HepG2 (cell line): Measurements from ENCODE around the gene RTKN2. TPM values are rescaled to one million over a fixed set of nuclear protein-coding genes. Genes with fewer than 3 reads are reported as not detected.
A peak's percentile ranks its signal among the peaks of the same experiment; 100 is the strongest.

Experiments
- CCDC6 ChIP-seq: sonication (generic); formaldehyde crosslinking; IDR thresholded peaks from 2 replicates; pipeline ENCODE4 v1.8.1; 2022; ENCODE audit warnings: mild to moderate bottlenecking, missing genetic modification reagents, moderate library complexity
- HOXA9 ChIP-seq: sonication (generic); formaldehyde crosslinking; IDR thresholded peaks from 2 replicates; pipeline ENCODE4 v1.8.1; 2022; ENCODE audit warnings: missing genetic modification reagents, mild to moderate bottlenecking, moderate library complexity, borderline replicate concordance
- KLF13 ChIP-seq: sonication (generic); formaldehyde crosslinking; IDR thresholded peaks from 2 replicates; pipeline ENCODE4 v1.4.0; 2020; ENCODE audit warnings: mild to moderate bottlenecking, missing genetic modification reagents
- MAF1 ChIP-seq: sonication (generic); formaldehyde crosslinking; IDR thresholded peaks from 2 replicates; pipeline ENCODE4 v1.5.0; 2020; ENCODE audit warnings: missing genetic modification reagents, borderline replicate concordance
- MZF1 ChIP-seq: sonication (generic); formaldehyde crosslinking; IDR thresholded peaks from 2 replicates; pipeline ENCODE4 v1.8.1; 2023; ENCODE audit warnings: mild to moderate bottlenecking, missing genetic modification reagents, borderline replicate concordance
- PPARG ChIP-seq: conservative IDR thresholded peaks from 2 replicates; pipeline ENCODE4 v1.6.1; 2016; ENCODE audit warnings: missing biosample characterization, missing genetic modification reagents
- SIX1 ChIP-seq: sonication (generic); formaldehyde crosslinking; IDR thresholded peaks from 2 replicates; pipeline ENCODE4 v1.4.0; 2020; ENCODE audit warnings: missing genetic modification reagents, borderline replicate concordance
- SNAPC2 ChIP-seq: sonication (generic); formaldehyde crosslinking; IDR thresholded peaks from 2 replicates; pipeline ENCODE4 v1.8.1; 2022; ENCODE audit warnings: mild to moderate bottlenecking, missing genetic modification reagents
- SUZ12 ChIP-seq: fragments of 150-350 bp; IDR thresholded peaks from 2 replicates; pipeline ENCODE4 v1.6.1; 2014; ENCODE audit warnings: low read depth, low read length
- TBX2 ChIP-seq: sonication (generic); formaldehyde crosslinking; IDR thresholded peaks from 2 replicates; pipeline ENCODE4 v1.5.0; 2020; ENCODE audit warnings: missing genetic modification reagents, mild to moderate bottlenecking, borderline replicate concordance
- TEAD3 ChIP-seq: optimal IDR thresholded peaks from 2 replicates; pipeline ENCODE3; 2016; ENCODE audit warnings: borderline replicate concordance
- TMF1 ChIP-seq: sonication (generic); formaldehyde crosslinking; IDR thresholded peaks from 2 replicates; pipeline ENCODE4 v1.8.1; 2022; ENCODE audit warnings: low read depth, missing genetic modification reagents
- ZC3H13 ChIP-seq: sonication (generic); formaldehyde crosslinking; IDR thresholded peaks from 2 replicates; pipeline ENCODE4 v1.8.1; 2023; ENCODE audit warnings: mild to moderate bottlenecking, missing genetic modification reagents, moderate library complexity
- ZNF17 ChIP-seq: sonication (generic); formaldehyde crosslinking; IDR thresholded peaks from 2 replicates; pipeline ENCODE4 v1.5.0; 2020; ENCODE audit warnings: mild to moderate bottlenecking, missing genetic modification reagents
- ZNF331 ChIP-seq: sonication (generic); formaldehyde crosslinking; IDR thresholded peaks from 2 replicates; pipeline ENCODE4 v1.4.0; 2020; ENCODE audit warnings: missing genetic modification reagents
- ZNF33A ChIP-seq: sonication (generic); formaldehyde crosslinking; IDR thresholded peaks from 2 replicates; pipeline ENCODE4 v1.5.1; 2020; ENCODE audit warnings: missing genetic modification reagents, mild to moderate bottlenecking, moderate library complexity, borderline replicate concordance
- ZNF772 ChIP-seq: sonication (generic); formaldehyde crosslinking; IDR thresholded peaks from 2 replicates; pipeline ENCODE4 v1.5.0; 2020; ENCODE audit warnings: mild to moderate bottlenecking, missing genetic modification reagents
- ZSCAN31 ChIP-seq: sonication (generic); formaldehyde crosslinking; IDR thresholded peaks from 2 replicates; pipeline ENCODE4 v1.5.0; 2020; ENCODE audit warnings: low read depth, mild to moderate bottlenecking, missing genetic modification reagents
- polyA plus RNA-seq, 8 experiments: library from polyadenylated mRNA; depleted of rRNA in 3 of 8; stranded (reverse) in 7 of 8; unstranded in 1 of 8; fragments of >200 nt; fragmentation: Illumina TruSeq in 4 of 8; extraction: Trizol in 4 of 8; gene quantifications; 2 replicates each; pipeline versions ENCODE4 v1.2.1 to v1.2.3, GENCODE V29; 2011 to 2016; ENCODE audit warnings: low read depth in 4 of 8, missing spikeins in 1 of 8, mixed read lengths in 1 of 8; ENCODE audit not compliant: insufficient read depth in 1 of 8
- total RNA-seq, 5 experiments: library from RNA; depleted of rRNA; stranded (reverse); fragments of >200 nt; fragmentation: Illumina TruSeq; extraction: Trizol; gene quantifications; 2 replicates each; pipeline ENCODE4 v1.2.3, GENCODE V29; 2016; ENCODE audit warnings: low read depth in 1 of 5
- TF ChIP-seq, protein P1 (sequence below): sonication (generic); formaldehyde crosslinking; IDR thresholded peaks from 2 replicates; pipeline ENCODE4 v1.4.0; 2020; ENCODE audit warnings: missing genetic modification reagents, borderline replicate concordance
- TF ChIP-seq, protein P2 (sequence below): sonication (generic); formaldehyde crosslinking; conservative IDR thresholded peaks from 2 replicates; pipeline ENCODE4 v1.8.1; 2023; ENCODE audit warnings: missing genetic modification reagents
- TF ChIP-seq, protein P3 (sequence below): sonication (generic); formaldehyde crosslinking; IDR thresholded peaks from 2 replicates; pipeline ENCODE4 v1.5.1; 2020; ENCODE audit warnings: mild to moderate bottlenecking, missing genetic modification reagents, moderate library complexity
- TF ChIP-seq, protein P4 (sequence below): sonication (generic); formaldehyde crosslinking; IDR thresholded peaks from 2 replicates; pipeline ENCODE4 v1.9.0; 2021; ENCODE audit warnings: missing genetic modification reagents, borderline replicate concordance

RTKN2 gene
- total and polyA plus RNA-seq, 2 of the 13 experiments (the other 11 are each of a cell fraction or from before 2014, with no cell fraction given), result 2.2 to 7.0 TPM

DNA sequence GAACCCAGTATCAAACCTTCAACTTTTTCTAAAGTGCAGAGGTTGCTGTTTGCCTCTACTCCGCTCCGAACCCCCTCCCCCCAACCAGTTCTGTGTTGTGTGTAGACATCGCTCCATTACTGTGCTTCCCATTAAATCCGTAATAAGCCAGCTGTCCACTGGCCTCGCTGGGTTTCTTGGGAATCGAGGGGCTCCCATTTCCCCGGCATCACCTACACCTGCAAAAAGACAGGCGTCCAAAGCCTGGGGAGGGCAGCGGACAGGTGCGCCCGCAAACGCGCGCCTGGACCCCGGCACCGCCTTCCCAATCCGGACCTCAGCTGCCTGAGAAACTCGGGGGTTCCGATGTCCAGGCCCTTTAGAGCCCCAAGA lies 631 bp downstream of the RTKN2 start (continued):
- TF ChIP-seq SIX1 (CRISPR knock-in tag) (no peak), TMF1 (CRISPR knock-in tag) (no peak), KLF13 (CRISPR knock-in tag) (0 out of 2 replicates have a peak, but pooled peaks have one; percentile 28), CCDC6 (CRISPR knock-in tag) (no peak), SUZ12 (no peak), ZNF17 (CRISPR knock-in tag) (no peak), SNAPC2 (CRISPR knock-in tag) (0 out of 2 replicates have a peak, but pooled peaks have one; percentile 20), TBX2 (CRISPR knock-in tag) (peak; percentile 10; the same call in 1 of the 2 replicates), TEAD3 (CRISPR knock-in tag) (no peak), MAF1 (CRISPR knock-in tag) (no peak), HOXA9 (CRISPR knock-in tag) (no peak), ZC3H13 (CRISPR knock-in tag) (no peak), PPARG (CRISPR knock-in tag) (no peak), ZNF331 (CRISPR knock-in tag) (no peak), ZNF772 (no peak), ZSCAN31 (CRISPR knock-in tag) (0 out of 2 replicates have a peak, but pooled peaks have one; percentile 14), ZNF33A (CRISPR knock-in tag) (no peak), MZF1 (CRISPR knock-in tag) (no peak)
- TF ChIP-seq, protein P1, sequence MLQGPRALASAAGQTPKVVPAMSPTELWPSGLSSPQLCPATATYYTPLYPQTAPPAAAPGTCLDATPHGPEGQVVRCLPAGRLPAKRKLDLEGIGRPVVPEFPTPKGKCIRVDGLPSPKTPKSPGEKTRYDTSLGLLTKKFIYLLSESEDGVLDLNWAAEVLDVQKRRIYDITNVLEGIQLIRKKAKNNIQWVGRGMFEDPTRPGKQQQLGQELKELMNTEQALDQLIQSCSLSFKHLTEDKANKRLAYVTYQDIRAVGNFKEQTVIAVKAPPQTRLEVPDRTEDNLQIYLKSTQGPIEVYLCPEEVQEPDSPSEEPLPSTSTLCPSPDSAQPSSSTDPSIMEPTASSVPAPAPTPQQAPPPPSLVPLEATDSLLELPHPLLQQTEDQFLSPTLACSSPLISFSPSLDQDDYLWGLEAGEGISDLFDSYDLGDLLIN (CRISPR knock-in tag), result no peak
- TF ChIP-seq, protein P2, sequence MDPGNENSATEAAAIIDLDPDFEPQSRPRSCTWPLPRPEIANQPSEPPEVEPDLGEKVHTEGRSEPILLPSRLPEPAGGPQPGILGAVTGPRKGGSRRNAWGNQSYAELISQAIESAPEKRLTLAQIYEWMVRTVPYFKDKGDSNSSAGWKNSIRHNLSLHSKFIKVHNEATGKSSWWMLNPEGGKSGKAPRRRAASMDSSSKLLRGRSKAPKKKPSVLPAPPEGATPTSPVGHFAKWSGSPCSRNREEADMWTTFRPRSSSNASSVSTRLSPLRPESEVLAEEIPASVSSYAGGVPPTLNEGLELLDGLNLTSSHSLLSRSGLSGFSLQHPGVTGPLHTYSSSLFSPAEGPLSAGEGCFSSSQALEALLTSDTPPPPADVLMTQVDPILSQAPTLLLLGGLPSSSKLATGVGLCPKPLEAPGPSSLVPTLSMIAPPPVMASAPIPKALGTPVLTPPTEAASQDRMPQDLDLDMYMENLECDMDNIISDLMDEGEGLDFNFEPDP (CRISPR knock-in tag), result no peak
- TF ChIP-seq, protein P3, sequence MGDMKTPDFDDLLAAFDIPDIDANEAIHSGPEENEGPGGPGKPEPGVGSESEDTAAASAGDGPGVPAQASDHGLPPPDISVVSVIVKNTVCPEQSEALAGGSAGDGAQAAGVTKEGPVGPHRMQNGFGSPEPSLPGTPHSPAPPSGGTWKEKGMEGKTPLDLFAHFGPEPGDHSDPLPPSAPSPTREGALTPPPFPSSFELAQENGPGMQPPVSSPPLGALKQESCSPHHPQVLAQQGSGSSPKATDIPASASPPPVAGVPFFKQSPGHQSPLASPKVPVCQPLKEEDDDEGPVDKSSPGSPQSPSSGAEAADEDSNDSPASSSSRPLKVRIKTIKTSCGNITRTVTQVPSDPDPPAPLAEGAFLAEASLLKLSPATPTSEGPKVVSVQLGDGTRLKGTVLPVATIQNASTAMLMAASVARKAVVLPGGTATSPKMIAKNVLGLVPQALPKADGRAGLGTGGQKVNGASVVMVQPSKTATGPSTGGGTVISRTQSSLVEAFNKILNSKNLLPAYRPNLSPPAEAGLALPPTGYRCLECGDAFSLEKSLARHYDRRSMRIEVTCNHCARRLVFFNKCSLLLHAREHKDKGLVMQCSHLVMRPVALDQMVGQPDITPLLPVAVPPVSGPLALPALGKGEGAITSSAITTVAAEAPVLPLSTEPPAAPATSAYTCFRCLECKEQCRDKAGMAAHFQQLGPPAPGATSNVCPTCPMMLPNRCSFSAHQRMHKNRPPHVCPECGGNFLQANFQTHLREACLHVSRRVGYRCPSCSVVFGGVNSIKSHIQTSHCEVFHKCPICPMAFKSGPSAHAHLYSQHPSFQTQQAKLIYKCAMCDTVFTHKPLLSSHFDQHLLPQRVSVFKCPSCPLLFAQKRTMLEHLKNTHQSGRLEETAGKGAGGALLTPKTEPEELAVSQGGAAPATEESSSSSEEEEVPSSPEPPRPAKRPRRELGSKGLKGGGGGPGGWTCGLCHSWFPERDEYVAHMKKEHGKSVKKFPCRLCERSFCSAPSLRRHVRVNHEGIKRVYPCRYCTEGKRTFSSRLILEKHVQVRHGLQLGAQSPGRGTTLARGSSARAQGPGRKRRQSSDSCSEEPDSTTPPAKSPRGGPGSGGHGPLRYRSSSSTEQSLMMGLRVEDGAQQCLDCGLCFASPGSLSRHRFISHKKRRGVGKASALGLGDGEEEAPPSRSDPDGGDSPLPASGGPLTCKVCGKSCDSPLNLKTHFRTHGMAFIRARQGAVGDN, result no peak
- TF ChIP-seq, protein P4, sequence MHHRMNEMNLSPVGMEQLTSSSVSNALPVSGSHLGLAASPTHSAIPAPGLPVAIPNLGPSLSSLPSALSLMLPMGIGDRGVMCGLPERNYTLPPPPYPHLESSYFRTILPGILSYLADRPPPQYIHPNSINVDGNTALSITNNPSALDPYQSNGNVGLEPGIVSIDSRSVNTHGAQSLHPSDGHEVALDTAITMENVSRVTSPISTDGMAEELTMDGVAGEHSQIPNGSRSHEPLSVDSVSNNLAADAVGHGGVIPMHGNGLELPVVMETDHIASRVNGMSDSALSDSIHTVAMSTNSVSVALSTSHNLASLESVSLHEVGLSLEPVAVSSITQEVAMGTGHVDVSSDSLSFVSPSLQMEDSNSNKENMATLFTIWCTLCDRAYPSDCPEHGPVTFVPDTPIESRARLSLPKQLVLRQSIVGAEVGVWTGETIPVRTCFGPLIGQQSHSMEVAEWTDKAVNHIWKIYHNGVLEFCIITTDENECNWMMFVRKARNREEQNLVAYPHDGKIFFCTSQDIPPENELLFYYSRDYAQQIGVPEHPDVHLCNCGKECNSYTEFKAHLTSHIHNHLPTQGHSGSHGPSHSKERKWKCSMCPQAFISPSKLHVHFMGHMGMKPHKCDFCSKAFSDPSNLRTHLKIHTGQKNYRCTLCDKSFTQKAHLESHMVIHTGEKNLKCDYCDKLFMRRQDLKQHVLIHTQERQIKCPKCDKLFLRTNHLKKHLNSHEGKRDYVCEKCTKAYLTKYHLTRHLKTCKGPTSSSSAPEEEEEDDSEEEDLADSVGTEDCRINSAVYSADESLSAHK (CRISPR knock-in tag), result no peak
